HT-29 (cell line): ENCODE data around the gene VAPA. TPM values are rescaled to one million over a fixed set of nuclear protein-coding genes. Genes with fewer than 3 reads are reported as not detected.

ENCODE experiments used
- DNase-seq: peaks from one replicate; pipeline ENCODE4 v3.0.0-alpha.2; 2015; ENCODE audit warnings: low spot score
- total RNA-seq: library from RNA; depleted of rRNA; stranded (reverse); fragments of >200 nt; shearing (Covaris generic); gene quantifications from 2 replicates; pipeline ENCODE4 v1.2.3, GENCODE V29; 2014; rRNA removed

VAPA gene, protein sequence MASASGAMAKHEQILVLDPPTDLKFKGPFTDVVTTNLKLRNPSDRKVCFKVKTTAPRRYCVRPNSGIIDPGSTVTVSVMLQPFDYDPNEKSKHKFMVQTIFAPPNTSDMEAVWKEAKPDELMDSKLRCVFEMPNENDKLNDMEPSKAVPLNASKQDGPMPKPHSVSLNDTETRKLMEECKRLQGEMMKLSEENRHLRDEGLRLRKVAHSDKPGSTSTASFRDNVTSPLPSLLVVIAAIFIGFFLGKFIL
- 299 and 320 TPM in 2 replicates for total RNA-seq

DNA sequence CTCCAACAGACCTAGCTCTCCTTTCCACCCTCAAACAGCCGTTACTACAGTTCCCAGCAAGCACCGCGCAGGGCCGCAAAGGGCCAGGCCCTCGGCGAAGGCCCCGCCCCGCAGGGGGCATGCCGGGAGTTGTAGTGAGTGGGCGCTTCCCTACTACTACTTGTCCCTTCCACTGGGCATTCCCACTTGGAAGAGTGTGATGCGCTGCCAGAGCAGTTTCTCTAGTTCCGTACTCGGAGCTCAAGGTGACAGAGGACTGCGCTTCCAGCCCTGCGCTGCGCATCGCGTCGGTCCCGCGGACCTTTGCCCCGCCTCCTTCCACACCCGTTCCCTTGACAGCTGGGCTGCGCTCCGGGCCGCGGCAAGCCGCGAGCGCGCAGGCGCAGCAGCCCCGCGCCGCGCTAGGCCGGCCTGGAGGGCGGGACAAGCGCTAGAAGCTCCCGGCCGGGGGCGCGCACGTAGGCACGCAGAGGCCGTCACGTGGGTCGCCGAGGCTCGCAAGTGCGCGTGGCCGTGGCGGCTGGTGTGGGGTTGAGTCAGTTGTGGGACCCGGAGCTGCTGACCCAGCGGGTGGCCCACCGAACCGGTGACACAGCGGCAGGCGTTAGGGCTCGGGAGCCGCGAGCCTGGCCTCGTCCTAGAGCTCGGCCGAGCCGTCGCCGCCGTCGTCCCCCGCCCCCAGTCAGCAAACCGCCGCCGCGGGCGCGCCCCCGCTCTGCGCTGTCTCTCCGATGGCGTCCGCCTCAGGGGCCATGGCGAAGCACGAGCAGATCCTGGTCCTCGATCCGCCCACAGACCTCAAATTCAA, at the start of gene VAPA:
TSS of gene VAPA (plus strand) at position 491 of the 808 bp plus-strand sequence. CDS start at position 732, 241 bp downstream.
- DNase-seq = peak; percentile 99

DNA sequence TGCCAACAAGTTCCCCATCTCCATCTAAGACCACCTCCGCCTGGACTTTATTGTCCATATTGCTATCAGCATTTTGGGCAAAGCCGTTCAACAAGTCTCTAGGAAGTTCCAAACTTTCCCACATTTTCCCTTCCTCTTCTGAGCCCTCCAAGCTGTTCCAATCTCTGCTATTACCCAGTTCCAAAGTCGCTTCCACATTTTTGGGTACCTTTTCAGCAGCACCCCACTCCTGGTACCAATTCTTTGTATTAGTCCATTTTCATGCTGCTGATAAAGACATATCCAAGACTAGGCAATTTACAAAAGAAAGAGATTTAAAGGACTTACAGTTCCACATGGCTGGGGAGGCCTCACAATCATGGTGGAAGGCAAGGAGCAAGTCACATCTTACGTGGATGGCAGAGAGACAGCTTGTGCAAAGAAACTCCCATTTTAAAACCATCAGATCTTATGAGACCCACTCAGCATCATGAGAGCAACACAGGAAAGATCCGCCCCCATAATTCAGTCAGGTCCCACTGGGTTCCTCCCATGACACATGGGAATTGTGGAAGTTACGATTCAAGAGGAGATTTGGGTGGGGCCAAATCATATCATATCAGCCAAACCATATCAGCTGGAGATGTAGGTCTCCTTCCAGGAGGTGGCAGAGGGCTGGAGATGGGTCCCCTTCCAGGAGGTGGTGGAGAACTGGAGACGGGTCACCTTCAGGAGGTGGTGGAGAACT, 47.9 kb upstream of the VAPA start:
- DNase-seq = no peak

DNA sequence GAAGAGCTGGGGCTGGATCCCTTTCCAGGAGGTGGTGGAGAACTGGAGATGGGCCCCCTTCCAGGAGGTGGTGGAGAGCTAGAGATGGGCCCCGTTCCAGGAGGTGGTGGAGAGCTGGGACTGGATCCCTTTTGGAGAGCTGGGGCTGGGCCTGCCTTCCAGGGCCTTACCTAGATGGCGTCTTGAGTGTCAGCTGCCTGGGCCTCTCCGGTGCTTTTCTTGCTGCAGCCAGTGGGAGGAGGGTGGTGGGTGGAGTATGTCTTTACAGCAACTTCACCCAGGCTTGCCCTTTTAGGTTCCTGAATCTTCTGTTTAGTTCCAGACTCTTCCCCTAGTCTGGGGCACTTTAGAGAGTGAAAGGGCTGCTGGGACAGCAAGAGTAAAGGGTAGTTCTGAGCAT, 47.2 kb upstream of the VAPA start:
- no peak for DNase-seq

DNA sequence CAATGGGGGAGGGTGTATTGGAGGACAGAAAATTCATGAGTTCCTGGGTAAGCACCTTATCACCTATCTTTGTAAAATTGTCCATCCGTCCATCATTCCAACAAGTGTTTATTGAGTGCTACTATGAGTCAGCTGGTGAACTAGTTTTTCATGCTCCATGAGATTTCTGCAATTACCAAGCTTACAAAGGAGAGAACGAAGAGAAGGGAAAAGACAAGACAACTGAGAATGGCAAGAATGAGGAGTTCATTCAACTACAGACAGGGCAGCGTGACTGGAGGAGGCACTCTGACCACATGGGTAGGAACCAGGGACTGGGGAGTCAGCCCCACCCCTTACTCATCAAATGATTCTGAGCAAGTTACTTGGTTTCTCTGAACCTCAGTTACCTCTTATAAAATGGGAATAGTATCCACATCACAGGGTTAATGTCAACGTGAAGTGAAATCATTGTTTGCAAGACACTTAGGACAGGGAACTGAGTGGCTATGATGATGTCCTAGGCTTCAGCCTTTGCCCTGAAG, 46.7 kb upstream of the VAPA start:
- DNase-seq = no peak

DNA sequence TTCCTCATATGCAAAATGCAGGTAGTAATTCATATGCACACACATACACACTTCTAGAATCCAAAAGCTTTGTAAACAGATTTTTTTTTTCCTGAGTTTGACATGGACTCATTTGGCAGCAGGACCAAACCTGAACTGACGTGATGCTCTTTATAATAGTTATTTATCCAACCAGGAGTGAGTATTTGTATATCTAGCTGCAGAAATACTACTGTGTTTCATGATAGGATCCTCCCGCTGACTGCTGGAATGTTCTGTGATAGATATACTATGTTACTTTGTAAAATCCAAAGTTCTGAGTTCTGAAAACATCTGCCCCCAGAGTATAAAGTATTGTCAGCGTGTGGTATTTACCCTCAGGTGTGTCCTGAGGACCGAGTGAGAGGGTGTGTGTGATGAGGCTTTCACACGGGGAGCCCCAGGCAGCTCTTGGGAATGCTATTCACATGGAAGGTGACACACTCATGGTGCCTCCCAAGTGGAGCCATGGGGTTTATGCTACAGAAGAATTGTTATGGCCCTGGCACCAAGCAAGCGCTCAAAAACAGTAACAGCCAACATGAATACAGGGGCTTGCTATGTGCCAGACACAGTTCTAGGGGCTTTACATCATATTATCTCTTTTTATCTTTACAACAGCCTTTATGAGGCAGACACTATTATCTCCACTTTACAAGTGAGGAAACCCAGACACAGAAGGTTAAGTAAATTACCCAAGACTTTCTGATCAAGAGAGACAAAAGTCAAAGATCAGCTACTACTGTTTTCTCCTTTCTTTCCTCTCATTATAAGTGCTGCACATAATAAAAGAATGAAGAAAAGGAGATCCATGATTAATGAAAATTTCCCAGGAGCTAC, 44.7 kb upstream of the VAPA start:
- DNase-seq = no peak

DNA sequence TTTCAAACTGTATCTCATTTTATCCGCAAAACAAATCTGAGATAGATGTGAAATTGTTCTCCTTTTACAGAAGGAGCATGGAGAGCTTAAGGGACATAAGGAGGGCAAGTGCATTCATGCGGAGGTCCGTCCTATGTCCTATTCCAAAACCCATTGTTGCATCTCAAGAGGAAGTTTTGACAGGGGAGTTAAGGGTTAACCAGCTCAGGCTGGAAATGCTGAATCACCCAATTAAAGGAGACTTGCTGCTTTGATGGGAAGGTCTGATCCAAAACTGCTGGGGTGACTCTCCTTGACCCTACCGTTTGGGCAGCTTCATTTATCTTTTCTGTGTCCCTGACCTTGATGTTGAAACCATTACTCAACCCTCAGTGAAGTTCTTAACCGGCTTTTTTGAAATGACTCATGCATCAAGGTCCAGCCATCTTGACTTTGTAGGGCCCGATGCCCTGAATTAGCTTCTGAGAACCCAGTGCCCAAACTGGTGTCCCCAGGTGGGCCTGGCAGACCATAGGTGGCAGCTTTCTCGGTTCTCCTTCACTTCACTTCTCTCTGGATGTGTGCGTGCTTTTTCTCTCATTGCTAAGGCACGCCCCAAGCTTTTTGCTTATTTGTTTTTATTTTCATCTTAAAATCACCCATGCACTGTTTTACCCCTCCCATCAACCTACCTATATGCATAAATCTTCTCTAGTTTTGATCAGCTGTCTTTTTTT, 43.9 kb upstream of the VAPA start:
- DNase-seq = peak; percentile 37

DNA sequence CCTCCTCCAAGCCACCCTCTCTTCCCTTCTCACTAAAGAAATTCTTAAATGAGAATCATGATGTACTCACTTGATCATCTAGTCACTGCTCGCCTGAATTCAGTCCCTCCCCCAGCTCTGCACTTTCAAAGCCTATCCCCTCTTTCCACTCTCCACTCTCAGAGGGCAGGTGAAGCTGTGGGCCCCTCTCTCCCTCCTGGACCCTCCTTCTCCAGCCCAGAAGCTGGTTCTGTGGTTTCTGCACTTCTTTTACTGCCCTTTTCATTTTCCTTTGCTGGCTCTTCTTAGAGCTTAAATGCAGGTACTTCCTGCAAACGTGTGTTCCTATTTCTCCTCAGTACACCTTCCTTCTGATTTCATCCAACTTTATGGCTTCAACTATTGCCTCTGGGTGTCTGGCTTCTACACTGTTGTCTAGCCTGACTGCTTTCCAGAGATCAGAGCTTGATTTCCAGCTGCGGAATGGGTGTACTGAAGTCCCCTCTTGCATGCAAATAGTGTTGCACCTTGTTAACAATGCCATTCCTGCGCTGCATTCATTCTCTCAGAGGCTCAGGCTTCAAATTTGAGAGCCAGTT, 43.3 kb upstream of the VAPA start:
- DNase-seq = no peak

DNA sequence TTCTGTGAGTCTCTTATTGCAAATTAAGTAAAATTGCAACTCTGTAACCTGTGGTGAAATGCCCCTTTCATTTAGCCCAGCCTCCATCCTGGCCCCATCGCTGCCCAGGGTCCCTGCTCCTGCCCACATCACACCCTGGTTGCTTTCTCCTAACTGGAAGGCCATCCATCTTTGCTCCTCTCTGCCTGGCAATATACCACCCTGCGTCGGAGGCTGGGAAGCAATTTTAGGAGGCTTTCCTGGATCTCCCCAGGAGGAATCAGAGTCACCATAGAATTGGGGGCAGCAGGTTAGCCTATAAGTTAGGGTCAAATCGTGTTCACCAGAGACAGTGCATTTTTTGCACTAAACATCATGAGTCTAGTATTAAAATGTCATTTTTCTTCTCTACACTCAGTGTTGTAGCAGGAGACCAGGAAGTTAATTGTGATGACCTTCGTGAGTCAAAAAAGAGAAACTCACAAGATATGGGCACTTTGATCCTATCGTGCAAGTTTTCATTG, 42.5 kb upstream of the VAPA start:
- no peak for DNase-seq

DNA sequence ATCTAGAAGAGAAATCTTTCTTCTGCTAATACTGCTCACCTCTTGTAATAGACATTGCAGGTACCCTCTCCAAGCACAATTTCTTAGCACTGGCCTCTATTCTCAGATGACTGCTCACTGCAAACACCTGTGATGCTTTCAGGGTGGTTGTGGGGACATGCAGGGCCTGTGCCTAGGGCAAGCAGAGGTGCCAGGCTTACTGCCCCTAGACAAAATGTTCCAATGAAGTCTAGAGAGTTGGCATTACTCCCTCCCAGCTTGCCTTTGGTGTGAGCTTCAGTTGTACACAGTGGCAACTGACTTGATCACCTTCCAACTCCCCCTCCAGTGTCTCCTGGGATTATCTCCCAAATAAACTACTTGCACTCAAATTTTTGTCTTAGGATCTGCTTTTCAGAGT, 41.0 kb upstream of the VAPA start:
- DNase-seq = no peak

DNA sequence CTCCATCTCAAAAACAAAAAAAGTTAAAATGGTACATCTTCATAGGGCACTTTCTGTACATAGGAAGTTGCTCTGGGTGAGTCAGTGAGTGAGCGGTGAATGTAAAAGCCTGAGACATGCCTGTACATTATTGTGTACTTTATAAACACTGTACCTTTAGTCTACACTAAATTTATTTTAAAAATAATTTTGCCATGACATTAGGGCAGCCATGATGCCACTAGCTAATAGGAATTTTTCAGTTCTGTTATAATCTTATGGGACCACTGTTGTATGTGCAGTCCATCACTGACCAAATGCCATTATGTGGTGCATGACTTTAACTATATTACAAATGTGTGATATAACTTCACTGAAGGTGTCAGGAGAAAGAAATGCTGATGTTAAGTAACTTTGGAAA, 39.1 kb upstream of the VAPA start:
- DNase-seq = no peak

DNA sequence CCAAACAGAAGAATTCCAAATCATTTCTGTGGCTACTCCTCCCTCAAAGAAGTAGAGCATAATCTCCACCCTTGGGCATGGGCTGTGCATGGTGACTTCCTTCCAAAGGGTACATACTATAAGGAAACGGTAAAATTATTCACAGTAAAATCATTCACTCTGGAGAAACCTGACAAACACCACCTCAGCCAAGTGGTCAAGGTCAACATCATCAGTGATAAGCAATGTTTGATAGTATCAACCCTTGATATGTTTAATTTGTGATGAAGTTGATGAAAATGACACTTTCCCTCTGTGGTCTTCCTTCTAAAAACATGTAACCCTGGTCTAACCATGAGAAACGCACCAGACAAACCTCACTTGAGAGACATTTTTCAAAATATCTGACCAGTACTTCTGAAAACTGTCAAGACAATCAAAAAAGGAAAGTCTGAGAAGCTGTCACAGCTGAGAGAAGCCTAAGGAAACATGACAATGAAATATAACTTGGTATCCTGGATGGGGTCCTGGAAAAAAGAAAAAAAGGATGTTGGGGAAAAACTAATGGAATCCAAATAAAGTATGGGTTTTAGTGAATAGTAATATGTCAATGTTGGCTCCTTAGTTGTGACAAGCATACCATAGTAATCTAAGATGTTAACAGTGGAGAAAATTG, 37.5 kb upstream of the VAPA start:
- no peak for DNase-seq

DNA sequence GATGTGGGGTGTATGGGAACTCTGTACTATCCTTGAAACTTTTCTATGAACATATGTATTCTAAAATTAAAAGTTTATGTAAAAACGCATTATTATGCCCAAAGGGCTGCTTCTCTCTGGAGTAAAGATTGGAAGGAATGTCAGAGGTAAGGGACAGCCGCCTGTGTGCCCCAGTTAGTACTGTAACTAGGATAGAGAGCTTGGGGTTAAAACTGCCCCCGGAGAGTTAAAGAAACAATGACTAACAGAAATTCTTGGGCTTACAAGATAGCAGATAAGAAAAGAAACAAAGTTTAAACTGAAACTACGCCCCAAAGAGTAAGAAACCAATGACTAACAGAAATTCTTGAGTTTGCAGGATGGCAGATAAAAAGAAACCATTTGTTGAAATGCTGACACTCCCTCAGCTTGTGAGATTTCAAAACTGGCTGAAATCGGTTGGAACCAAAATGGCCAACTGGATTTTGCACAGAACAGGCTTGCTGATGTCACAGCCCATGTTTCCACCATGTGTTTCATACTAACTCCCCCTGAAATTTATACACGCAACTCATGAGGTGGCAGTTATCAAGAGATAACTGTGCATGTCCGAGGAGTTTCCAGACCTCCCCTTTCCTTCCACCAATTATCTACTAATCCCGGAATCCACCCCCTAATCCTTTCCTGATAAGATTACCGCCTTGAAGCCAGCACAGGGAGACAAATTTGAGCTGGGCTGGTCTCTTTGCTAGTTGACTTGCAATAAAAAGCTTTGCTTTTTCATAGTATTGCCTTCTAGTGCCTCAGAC, 36.8 kb upstream of the VAPA start:
- peak; percentile 73 for DNase-seq

DNA sequence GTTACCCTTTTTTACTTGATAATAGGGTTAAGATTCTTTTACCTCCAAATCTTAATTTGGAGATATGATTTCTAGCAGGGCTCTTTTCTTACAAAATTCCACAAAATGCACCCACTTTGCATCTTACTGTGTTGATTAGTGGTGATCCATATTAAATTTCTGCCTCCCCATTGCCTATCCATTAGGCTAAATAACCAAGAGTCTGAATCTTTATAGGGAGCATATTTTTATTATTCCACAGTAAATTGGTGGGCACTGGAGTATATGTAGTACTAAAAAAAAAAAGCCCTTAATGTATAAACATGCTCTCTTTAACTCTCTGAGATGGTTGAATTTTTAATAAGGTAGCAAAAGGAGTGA, 36.2 kb upstream of the VAPA start:
- no peak for DNase-seq

DNA sequence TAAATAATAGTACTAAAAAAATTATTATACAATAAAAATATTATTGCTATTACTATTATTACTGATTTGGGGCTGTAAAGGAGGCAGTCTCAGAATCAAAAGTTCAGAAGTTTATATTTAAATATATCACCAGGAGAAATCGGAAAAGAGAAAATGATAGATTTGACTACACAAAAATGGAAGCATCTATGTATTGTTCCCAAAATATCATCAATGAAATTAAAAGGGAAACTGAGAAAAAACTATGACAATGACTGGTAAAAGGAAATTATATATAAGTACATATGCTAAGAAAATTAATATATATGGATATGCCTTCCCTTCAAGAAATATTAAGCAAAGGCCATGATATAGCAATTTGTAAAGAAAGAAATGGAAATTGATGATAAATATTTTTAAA, 35.7 kb upstream of the VAPA start:
- no peak for DNase-seq

DNA sequence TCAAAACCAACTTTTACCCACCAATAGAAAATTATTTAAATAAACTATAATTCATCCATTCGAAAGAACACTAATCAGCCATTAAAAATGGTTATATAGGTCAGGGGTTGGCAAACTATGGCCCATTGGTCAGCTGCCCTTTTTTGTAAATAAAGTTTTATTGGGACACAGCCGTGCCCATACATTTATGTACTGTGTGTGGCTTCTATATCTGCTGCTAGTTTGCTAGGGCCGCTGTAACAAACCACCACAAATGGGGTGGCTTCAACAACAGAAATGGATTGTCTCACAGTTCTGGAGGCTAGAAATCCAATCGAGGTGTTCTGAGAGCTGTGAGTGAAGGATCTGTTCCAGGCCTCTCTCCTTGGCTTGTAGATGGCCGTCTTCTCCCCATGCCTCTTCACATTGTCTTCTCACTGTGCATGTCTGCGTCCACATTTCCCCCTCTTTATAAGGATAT, 35.0 kb upstream of the VAPA start:
- no peak for DNase-seq

DNA sequence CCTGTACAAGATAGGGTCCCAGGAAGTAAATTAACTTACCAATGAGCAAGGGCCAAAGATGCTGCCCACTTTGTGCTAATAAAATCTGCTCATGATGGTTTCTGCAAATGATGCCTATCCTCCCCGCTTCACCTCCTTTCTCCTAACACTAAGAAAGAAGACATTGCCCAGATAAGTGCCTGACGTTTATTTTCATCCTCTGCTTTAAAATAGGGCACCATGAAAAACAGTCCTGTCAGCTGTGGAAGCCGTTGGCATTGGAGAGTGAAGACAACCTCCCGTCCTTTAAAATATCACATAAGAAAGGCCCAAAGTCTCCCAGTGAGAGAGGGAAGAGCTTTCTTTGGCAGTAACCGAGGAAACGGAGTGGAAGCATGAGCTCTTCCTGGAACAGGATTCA, 29.7 kb upstream of the VAPA start:
- no peak for DNase-seq

DNA sequence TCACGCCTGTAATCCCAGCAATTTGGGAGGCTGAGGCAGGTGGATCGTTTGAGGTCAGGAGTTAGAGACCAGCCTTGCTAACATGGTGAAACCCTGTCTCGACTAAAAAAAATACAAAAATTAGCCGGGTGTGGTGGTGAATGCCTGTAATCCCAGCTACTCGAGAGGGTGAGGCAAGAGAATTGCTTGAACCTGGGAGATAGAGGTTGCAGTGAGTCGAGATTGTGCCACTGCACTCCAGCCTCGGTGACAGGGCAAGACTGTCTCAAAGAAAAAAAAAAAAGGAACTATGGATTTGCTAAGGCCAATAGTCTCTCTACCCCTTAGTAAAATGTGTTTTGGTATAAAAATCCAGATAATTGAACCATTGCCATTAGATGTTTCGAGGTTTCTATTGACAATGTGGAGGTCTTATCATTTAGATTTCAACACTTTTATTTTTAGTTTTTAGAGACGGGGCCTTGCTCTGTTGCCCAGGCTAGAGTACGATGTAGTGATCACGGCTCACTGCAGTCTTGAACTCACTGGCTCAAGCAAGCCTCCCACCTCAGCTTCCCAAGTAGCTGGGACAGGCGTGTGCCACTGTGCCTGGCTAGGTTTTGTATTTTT, 29.2 kb upstream of the VAPA start:
- DNase-seq = no peak
